T follicular helper cell (primary cell): ENCODE results near the gene DNMT1.

Experiments used
- DNase-seq: peaks from one replicate; pipeline ENCODE4 v3.0.0-alpha.2; 2020; ENCODE audit warnings: low read depth

The DNMT1 gene

DNA sequence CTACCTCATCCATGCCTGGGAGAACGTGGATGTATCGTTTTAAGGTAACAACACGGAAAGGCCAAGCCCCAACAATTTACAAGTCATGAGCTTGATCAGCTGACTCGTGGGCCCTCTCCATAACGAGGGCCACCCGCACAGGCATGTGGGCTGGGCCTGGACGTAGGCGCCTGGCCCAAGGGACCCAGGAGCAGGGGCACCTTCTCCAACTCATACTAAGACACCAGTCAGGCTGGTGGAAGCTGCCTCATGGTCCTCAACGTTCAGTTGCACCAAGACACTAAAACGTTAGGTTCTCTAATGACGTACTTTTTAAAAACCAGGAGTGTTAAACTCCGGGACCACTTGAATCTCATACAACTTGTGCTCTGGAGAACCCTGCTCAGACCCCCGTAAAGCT, 53.3 kb downstream of the DNMT1 start:
- no peak for DNase-seq

DNA sequence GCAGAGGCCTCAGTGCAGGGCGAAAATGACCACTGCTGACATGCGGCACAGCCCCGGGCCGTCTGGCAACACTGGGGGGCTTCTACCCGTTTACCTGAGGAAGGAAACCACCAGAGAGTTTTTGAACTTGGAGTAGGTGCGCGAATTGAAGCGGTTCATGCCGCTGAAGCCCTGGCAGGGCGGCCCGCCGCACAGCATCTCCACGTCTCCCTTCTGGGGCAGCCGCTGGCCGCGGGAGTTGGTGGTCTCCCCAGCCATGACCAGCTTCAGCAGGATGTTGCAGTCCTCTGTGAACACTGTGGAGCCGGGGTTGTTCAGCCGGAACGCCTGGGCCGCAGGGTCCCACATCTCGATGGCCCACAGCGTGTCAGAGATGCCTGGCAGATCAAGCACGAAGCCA, 54.8 kb downstream of the DNMT1 start:
- DNase-seq: no peak

DNA sequence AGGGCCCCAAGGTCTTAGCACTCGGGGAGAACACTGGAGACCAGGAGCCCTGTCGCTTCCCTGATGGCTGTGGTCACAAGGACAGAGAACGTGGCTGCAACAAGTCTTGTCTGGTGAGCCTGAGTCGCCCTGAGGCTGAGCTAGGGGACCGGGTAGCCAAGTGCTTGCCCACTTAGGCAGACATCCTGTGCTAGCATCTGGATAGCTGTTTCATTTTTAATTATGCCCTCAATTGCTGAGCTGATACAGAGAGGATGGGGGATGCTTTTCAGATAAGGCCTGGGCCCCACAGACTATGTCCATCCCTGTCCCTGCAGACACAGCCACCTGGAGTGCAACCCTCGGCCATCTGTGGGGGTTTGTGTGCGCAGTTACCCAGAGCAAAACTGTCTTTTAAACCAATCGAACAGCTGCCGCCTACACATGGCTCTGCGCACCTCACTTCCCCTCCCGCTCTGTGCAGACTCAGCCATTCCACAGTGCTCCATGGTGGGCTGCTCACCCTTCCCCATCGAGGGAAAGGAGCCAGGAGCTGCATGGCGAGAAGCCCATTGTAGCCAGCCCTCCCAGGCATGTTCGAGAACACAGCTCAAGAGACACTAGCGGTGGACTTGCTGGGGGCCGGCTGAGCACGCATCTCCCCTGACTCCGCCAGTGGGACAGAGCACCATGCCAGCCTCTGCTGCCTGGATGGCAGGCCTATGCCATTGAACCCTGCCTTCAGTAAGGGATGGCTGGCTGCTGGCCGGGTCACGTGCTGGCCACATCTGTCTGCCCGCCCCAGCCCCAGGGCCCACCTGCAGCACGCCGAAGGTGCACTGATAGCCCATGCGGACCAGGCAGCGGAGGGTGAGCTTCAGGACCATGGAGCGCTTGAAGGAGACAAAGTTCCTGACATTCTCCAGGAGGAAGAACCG, 55.6 kb downstream of the DNMT1 start:
- DNase-seq: no peak

DNA sequence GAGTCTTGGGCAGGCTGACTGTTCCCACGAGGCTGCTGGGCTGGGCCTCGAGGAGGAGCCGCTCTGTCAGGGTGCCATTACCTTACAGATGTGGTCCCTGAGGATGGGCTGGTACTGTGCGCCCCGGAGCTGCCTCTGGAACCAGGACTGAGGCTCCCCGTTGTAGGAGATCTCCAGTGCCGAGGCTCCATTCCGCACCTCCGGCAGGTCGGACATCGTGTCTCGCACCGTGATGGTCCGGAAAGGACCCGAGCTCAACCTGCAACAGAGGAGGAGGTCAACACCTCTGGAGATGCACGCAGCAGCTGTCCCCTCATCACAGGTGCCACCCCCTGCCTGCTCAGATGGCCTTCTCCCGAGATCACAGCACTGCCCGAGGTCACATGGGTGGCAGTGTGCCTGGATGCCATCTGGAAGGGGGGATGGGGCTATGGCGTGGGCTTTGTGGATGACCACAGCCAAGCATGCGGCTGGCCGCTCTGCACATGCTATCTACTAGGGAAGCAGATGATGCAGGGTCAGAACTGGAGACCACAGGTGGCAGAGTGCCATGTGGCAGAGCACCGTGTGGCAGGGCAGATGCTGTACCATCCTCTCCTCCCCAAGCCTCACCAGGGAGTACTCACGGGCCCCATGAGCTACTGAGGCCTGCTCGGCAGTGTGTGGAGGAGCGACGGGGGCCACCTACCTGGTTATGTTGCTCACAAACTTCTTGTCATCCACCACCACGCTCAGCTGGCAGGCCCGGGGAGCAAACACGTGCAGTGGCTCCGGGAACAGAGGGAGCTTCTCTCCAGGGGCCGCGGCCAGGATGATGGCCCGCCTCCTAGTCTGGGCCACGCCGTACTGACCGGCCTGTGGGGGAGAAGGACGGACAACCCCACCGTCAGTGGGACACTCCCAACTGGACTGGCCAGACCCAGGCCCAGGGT, 56.7 kb downstream of the DNMT1 start:
- no peak for DNase-seq

DNA sequence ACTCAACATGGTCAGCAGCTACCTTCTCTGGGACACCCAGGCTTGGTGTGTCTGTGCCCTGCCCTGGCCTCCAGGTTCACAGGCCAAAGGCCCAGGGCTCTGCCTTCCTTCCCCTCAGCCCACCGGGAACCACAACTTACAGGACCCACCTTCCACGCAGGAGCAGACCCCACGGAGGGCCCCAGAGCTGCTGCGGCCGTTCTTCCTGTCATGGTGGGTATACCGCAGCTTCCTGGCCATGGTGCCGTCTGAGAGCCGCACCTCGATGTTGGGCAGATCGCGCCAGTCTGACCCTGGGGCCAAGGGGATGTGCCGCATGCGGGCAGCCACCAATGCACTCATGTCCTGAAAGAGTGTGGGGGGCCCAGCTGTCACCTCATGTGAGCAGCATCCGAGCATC, 57.8 kb downstream of the DNMT1 start:
- DNase-seq: no peak

DNA sequence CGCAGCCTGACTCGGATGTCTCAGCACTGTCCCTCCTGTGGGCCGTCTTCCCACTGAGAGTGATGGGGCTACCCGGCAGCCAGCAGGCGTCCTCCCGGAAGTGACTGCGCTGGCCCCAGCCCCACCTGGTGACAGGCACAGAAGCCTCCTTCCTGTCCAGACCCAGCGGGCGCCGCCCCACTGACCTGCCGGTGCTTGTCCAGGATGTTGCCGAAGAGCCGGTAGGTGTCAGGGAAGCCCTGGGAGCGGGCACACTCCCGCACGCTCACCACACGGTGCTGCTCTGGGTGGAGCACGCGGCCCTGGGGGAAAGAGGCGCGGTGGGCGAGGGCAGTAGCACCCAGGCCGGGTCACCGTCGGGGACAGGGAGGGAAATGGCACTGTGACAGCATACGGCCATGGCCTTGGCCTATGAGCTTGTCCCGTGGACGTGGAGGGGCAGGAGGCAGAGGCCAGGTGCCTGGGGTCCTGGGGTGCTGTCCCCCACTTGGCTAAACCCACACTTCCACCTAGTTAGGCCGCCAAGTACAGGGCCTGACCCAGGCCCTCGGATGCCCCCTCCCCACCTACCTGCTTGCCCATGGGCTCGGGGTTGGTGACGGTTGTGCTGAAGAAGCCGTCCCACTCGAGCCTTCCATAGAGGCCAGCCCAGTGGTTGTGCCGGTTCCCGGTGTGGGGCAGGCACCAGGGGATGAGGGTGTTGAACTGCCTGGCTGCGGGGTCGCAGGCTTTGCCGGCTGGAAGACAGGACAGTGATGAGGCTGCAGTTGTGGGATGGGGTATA, 59.0 kb downstream of the DNMT1 start:
- DNase-seq: no peak

DNA sequence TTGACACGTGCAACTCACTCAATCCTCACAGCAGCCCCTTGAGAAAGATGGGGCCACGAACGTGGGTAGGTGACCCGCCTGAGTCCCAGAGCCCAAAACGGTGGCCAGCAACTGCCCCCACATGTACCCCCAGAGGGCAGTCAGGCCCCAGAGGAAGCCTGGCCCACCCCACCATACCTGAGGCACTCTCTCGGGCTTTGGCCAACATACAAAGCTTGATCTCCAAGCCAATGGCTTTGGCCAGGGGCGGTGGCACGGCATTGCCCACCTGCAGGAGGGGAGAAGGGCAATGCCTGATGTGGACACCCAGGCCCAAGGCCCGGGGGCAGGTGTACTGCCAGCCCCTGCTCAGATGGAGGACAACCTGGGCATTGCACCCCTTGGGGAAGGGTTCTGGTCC, 60.7 kb downstream of the DNMT1 start:
- DNase-seq: no peak

DNA sequence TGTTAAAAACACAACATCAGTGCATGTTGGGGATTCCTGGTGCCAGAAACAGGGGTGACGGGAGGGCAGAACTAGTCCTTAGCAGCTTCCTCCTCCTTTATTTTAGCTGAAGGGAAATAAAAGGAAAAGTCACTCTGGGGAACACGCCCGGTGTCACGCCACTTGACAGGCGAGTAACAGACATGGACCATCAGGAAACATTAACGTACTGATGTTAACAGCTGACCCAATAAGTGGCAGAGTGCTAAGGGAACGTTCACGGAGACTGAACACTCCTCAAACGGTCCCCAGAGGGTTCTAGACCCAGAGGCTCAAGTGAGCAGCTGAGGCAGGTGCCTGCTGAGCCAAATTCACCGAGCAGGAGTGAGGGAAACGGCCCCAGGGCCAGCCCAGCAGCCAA, 61.2 kb downstream of the DNMT1 start:
- no peak for DNase-seq

DNA sequence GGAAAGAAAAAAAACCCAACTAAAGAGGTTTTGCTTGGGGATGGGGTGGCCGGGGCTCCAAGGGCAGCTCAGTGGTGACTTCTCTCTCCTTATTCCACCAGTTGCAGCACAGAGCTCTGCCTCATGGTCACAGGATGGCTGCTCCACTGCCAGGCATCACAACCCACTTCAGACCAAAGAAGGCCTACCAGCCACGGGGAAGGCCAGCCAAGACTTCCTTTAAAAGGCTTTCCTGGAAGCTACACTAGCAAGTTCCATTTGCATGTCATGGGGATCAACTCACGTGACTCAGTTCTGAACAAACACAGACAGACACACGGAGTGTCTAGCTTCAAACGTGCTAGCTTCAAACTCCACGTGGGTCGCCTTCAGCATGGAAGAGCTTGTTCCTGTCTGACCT, 61.8 kb downstream of the DNMT1 start:
- DNase-seq: no peak

DNA sequence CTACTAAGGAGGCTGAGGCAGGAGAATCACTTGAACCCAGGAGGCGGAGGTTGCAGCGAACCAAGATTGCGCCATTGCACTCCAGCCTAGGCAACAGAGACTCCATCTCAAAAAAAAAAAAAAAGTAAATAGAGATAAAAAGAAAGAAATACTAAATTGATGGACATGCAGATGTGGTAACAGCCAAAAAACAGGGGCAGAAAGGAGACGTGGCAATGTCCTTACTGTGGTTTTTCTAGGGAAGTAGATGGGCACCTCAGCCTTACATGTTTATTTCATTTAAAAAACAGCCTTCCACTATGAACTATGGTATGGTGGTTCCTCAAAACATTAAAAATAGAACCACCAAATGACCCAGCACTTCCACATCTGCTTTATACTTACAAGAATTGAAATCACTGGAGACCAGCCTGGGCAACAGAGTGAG, 68.5 kb downstream of the DNMT1 start:
- no peak for DNase-seq

DNA sequence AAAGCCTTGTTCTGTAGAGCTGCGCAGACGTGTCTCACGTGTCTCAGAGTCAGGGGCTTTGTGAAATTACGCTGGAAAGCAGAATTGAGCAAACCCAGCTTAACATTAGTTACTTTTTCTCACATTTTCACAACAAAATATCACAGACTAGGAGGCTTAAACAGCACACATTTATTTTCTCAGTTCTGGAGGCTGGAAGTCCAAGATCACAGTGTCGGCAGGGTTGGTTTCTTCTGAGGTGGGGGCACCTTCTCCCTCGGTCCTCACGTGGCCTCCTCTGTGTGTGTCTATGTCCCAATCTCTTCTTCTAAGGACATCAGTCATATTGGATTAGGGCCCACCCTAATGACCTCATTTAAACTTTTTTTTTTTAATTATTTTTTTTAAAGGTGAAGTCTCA, 70.3 kb downstream of the DNMT1 start:
- no peak for DNase-seq

DNA sequence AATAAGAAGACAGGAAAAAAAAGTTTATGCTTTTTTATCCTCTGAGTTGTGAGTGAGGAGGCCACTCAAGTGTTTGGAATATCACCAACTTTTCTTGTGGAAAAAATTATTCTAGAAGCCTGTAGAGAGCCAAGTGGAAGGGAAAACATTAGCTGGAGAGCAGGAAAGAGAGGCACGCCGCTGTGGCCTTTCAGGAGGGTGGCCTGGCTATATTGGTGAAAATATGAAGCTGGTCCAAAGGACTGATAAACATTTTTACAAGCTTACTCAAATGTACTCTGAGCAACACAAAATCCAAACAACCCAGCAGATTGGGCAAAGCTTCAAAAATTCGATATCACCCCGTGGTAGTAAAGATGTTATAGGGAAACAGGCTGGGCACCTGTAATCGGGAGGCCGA, 72.7 kb downstream of the DNMT1 start:
- DNase-seq: no peak

DNA sequence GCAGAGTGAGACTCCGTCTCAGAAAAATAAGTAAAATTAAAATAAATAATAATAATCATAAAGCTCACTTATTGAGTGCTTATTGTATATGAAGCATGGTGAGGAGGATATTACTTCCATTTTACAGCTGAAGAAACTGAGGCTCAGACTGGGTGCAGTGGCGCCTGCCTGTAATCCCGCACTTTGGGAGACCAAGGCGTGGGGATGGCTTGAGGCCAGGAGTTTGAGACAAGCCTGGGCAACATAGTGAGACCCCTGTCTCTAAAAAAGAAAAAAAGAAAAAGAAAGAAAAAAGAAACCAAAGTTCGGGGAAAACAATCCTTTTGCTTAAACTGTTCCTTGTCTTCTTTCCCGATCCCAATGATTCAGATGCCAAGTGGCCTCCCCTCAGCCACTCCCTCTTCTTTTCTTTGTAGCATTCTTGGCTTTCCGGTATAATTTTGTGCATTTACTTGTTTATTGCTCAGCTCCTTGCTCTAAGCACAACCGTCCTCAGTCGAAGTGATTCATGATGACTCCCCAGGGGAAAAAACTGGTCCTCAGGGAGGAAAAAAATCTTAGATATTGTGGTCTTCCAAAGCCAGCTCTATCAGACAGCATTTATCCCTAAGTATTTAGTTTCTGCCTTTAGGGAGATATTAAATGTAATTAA, 74.1 kb downstream of the DNMT1 start:
- no peak for DNase-seq

DNA sequence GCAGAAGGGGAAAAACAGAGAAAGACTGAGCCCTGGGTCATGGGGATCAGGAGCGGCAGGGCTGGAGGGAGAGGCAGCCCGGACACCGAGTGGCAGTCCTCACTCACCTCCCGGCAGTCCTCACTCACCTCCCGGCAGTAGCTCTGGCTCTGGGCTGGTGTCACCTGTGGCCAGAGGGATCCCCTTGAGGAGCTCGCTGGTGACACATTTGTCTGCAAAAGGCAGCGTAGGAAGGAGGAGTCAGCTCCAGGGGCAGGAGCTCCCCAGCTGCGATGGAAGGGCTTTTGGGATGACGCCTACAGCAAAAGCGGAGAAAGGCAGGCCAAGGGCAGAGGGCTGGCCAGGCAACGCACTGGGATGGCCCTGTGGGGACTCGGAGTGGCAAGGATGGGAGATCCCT, 75.8 kb downstream of the DNMT1 start:
- no peak for DNase-seq

DNA sequence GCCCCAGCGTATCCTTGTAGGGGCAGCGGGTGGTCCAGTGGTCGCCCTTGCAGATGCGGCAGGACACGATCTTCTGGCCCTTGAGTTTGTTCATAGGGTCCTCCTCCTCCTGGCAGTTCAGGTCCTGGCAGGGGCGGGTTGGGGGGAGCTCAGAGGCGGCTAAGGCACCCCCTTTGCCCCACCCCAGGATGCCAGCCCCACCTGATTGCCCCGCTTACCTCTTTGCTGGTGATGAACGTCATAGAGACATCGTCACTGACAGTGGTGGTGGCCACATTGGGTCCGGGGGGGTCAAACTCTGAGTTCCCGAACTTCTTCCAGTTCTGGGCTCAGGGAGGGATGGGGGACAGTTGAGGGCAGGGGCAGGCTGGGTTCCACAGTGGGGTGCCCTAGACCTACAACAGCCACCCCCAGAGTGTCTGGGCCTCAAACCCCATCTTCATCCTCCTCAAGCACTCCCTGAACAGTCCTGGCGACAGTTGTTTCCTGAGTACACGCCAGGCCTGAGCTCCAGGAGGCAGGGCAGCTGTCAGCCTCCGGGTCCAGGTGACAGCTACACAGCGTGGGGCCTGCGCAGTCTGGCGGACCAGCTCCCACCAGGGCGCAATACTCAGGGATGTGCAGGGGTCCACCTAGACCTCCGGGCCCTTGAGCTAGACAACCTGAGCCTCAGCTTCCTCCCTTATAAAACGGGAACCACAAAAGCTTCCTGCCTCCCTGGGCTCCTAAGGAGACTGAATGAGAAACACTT, 77.7 kb downstream of the DNMT1 start:
- DNase-seq: no peak

DNA sequence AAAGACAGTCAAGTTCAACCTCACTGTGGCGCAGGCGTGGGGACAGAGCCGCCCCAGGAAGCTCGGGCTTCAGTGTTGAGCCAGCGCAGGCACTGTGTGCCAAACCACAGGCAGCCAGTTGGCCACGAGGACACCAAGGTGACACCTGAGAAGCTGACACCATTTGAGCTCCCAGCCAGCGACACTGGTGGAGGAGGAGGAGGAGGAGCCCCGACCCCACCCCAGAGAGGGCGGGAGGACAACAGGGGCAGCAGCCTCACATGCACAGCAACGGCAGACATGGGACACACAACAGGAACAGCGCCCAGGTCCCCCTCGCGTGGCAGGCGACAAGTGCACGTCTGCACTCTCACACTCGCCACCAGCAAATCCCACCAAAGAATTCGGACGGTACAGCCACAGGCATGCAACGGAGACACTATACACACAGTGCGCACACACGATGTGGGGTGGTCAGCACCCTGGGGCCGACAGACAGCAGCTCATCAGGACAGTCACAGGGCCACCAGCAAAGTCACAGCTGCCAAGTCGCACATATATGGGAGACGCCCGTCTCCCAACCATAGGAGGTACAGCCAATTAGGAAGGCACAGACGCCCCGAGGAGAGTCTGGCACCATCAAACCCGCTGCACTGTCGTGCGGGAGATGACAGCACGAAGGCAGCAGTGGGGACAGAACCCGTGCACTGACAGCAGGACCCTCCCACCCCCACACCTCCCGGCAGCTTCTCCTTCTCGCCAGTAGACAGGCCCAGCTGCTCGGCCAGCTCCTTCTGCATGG, 78.5 kb downstream of the DNMT1 start:
- DNase-seq: no peak

DNA sequence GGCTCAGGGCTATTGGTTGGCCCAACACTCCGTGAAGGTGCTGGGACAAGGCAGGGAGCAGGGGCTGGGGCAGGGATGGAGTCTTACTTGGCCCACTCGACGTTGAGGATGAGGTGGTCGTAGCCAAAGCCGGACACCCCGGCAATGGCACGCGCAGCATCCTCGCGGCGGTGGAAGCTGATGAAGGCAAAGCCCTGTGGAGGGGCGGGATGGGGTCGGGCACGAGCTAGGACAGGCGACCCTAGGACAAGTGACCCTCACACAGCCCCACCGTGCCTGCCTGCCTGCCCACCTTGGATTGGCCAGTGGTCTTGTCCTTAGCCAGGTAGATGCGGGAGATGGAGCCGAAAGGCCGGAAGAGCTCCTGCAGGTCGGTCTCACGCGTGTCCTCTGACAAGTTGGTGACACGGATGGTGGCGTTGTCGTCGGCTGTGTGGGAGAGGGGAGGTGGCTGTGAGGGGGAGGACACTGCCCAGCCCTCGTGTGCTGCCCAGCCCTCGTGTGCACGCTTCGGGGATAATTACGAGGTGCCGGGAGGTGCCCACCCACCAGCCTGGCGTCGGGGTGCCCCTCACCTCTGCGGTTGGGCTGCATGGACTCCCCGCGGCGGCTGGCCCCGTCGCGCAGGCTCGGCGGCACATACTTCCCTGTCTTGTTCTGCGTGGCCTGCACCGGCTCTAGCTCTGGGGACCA, 79.2 kb downstream of the DNMT1 start:
- no peak for DNase-seq

DNA sequence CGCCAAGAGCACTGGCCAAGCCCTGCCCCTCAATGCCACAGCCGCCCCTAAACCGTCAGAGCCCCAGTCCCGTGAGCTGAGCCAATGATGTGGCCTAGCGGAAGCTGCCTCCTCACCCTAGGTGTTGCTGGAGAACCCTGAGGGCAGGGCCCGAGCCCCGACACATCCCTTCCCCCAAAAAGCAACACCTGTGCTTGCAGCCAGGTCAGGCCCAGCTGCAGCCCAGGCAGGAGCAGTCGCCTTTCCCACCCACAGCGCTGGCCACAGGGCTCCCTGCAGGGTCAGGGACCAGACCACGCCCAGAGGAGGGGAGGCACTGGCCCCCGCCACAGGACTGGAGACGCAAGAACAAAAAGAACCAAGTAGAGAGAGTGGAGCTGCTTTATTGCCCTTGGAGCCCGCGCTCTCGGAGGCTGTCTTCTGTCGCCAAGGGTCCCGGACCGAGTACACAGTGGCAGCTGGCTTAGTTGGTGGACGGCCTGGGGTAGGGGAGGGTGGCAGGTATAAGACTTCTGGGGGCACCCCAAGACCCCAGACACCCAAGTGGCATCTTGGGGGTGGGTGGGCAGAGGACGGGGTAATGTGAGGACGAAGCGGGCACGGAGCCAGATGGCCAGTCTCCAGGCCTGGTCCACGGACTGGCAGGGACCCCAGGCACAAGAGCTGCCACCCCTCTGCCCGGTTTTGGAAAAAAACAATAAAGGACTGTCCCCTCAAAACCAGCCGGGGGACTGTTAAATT, 79.9 kb downstream of the DNMT1 start:
- DNase-seq: no peak
